ENCODE data around the gene MEOX1.

MEOX1 gene

GRCh38 chr17:43591001-43591400, 70.7 kb downstream of the MEOX1 start:
- no peak for DNase-seq (ENCODE audit: low spot score)
